NCI-H128 (cell line): Measurements from ENCODE around the gene ANGEL2.

ENCODE experiments used
- DNase-seq: peaks from one replicate; lab custom pipeline; 2025; ENCODE audit not compliant: unreplicated experiment; lab: John Stamatoyannopoulos, UW

ANGEL2 gene

DNA sequence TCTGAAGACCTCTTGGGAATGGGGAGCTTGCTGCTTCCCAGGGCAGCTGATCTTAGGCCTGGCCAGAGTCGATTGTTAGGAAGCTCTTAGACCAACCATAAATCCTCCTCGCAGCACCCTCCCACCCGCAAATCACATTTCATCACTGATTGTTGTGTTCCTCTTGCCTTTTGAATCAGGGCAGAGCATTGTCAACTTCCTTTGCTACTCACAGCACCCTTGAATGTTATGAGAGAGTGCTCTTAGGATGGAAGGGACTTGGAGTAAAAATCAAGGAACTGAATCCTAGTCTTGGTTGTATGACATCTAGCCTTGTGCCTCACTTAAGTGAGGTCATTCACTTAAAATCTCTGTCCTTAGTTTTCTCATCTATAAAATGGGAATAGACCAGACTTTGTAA, 62.3 kb downstream of the ANGEL2 start:
- no peak for DNase-seq

DNA sequence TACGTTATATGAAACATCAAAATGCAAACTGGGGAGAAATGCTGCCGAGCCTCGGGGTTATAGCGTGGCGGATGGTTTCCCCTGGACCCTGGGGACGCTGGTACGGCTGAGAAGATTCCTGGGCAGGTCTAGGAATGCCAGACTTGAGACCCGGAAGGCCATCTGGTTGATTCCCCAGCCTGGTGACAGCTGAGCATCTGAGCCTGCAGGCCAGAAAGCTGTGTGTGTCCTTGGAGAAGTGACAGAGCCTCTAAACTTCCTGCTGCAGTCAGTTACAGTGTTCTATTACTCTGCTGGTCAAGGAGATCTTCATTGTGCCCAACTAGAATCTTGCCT, 63.1 kb downstream of the ANGEL2 start:
- no peak for DNase-seq

DNA sequence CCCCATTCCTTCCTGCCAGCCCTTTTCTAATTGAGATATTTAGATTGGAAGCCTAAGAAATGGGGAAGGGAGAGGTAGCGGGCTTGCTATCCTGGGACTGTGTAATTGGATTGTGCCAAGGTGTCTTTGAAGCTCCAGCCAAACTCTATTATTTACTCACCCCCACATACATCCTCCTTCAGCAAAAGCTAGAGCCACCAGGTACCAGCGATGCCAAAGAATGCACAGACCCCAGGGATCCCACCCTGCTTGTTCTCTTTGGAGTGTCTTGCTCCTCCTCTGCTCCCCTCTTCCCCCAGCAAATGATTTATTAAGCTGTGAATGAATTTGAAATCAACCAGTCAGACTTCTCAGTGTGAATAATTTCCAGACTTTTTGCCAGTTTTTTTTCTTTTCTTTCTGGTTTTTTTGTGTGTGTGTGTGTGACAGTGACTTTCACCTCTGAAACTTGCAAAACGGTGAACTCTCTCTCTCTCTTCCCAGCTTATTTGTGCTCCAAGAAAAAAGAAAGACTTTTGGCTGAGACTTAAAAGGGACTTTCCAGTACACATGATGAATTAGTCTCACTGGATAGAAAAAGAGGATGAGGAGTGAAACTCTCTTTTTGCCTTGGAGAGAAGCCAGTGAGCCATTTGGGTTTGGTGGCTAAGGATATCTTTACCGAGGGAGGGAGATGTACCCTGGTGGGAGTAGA, 63.6 kb downstream of the ANGEL2 start:
- DNase-seq: no peak

DNA sequence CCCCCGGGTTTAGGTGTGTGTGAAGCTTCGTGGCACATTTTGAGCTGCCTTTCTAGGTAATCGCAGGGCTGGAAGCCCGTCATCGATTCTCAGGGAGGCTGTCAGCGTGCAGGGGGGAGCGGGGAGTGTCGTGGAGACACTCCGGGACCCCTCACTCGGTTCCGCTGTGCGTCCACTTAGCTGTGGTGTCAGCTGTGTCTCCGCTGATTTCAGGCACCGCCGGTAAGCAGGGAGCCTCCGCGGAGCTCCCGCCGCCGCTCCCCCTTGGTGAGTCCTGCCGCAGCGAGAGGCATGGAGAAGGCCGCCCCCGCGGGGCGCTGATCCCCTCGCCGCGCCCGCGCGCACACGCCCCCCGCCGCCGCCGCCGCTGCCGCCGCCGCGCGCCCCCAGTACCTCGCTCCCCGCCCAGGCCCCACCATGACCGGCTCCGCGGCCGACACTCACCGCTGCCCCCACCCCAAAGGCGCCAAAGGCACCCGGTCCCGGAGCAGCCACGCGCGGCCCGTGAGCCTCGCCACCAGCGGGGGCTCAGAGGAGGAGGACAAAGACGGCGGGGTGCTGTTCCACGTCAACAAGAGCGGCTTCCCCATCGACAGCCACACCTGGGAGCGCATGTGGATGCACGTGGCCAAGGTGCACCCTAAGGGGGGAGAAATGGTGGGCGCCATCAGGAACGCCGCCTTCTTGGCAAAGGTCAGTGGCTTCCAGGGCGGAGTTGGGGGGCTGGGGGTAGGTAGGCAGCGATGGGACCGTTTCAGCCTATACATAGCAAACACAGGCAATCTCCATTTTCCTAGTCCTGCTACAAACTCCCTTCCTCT, 64.3 kb downstream of the ANGEL2 start:
- no peak for DNase-seq

DNA sequence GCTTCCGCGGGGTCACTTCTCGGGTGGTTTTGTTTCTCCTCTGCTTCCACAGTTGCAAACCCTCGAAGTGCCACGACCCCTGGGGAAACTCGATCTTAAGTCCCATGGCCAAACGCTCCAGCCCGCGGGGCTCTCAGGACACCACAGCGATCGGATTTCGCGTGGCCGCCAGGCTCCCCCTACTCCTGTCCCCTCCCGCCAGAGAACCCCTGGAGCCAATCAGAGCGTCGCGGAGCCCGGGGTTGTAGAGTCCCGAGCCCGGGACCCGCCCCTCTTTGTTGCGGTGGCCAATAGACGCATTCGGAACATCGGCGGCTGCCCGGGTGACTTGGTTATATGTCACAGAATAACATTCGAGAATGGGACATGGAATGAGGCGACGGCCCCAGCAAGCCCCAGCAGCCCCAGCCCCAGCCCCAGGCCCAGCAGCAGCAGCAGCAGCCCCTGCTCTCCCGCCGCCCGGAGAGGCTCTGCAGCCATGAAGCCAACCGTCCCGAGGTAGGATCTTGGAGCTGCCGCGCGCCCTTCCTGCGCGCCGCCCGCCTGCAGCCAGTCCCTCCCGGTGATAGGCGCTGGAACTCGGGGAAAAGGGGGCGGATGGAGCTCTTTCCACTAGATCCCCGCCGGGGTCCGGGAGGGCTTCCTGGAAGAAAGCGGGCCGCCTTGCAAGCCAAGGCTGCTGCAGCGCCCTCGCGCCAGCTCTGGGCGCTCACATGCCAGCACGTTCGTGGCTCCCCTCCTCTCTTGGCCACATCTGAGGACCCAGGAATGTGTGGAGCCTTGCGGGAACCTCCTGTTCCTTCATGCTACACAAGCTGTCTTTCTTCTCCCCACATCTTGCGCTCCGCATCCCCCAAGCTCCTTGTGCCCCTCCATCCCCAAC, 65.2 kb downstream of the ANGEL2 start, which contains the start of gene VASH2:
TSS of gene VASH2 (plus strand) at position 299 of the 883 bp plus-strand sequence. CDS start 1,002 bp downstream, outside the sequence.
- peak; percentile 89 for DNase-seq

DNA sequence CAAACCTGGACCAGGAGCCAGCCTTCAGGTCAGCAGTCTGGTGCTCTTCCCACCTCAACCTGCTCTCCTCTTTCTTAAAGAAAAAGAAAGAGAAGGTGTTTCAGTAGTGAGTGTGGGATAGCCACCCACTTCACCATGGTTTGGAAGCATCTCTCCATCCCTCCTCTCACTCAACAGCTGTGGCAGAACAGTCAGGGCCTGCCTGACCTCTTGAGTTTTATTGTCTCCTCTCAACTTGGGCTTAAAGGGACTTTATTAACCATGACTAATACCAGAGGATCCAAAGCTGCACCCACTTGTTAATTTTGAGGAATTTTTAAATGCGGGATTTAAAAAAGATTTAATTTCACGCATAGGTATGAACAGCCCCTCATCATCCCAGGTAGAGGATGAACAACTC, 65.9 kb downstream of the ANGEL2 start:
- no peak for DNase-seq

DNA sequence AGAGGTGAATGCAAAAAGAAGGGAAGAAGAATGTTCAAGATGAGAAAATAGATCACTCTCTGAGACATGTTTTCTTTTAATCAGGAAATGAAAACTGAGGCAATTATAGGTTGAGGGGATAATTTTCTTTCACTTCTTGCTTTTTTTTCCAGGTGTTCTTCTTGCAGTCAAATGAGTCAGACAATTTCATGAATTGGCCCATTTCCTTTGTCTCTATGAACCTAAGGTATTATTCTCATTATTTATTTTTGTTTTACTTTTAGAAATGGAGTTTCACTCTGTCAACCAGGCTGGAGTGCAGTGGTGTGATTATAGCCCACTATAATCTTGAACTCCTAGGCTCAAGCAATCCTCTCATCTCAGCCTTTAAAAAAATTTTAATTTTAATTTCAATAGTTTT, 68.8 kb downstream of the ANGEL2 start:
- DNase-seq: no peak

DNA sequence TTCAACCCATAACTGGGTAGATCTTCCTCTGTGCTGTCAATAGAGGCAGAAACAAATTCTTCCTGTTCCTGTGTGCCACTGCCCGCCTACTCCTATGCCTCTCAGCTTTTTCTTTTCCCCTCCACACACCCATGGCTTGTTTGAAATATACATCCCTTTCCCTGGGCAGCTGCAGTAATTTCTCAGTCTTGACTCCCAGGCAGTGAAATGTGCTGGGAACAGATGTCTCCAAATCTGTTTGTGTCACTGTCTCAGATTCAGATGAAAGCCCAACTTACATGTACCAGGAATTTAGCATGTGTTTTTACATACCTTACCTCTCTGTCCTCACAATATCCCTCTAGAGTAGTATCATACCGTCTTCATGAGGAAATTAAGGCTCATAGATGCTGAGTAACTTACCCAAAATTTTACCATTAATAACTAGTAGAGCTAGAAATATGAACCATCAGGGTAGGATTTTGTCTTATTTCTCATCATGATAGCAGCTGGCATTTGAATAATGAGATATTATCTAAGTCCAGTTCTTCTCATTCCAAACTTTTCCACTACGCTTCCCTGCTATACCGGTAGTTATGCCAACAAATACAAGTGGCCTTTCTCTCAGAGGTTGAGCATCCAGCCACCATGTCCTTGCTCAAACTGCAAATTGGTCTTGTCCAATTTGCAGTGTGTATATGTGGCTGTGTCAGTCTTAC, 70.1 kb downstream of the ANGEL2 start:
- DNase-seq: no peak

DNA sequence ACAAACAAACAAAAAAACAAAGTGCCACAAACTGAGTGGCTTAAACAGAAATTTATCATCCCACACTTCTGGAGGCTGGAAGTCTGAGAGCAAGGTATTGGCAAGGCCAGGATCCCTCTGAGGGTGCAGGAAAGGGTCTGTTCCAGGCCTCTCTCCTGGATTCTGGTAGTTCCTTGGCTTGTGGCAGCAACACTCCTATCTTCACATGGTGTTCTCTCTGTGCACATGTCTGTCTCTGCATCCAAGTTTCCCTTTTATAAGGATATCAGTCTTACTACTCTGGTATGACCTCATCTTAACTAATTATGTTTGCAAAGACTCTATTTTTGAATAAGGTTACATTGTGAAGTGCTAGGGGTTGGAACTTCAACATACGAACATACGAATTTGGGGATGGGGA, 70.6 kb downstream of the ANGEL2 start:
- no peak for DNase-seq

DNA sequence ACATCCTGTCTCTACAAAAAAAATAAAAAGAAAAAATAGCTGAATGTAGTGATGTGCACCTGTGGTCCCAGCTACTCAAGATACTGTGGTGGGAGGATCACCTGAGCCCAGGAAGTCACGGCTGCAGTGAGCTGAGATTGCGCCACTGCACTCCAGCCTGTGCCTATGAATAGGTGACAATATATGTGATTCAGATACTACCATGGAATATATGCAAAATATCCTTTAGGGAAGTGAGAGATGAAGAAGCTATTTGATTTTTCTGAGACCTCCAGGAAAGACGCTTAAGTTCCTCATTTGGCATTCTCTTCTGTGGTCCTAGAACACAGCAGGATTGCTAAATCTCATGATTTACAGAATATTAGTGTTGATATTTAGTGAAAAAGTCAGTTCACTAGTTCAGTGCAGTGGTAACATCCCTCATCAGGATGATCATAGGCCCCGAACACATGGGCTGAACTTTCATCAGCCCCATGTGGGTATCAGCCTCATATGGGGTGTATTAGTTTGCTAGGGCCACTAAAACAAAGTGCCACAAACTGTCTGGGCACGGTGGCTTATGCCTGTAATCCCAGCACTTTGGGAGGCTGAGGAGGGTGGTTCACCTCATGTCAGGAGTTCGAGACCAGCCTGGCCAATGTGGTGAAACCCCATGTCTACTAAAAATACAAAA, 71.3 kb downstream of the ANGEL2 start:
- DNase-seq: no peak

DNA sequence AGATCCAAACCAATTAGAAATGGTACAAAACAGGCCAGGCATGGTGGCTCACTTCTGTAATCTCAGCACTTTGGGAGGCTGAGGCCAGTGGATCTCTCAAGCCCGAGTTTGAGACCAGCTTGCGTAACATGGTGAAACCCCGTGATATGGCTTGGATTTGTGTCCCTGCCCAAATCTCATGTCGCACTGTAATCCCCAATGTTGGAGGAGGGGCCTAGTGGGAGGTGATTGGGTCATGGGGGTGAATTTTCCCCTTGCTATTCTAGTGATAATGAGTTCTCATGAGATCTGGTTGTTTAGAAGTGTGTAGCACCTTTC, 72.3 kb downstream of the ANGEL2 start:
- DNase-seq: no peak

DNA sequence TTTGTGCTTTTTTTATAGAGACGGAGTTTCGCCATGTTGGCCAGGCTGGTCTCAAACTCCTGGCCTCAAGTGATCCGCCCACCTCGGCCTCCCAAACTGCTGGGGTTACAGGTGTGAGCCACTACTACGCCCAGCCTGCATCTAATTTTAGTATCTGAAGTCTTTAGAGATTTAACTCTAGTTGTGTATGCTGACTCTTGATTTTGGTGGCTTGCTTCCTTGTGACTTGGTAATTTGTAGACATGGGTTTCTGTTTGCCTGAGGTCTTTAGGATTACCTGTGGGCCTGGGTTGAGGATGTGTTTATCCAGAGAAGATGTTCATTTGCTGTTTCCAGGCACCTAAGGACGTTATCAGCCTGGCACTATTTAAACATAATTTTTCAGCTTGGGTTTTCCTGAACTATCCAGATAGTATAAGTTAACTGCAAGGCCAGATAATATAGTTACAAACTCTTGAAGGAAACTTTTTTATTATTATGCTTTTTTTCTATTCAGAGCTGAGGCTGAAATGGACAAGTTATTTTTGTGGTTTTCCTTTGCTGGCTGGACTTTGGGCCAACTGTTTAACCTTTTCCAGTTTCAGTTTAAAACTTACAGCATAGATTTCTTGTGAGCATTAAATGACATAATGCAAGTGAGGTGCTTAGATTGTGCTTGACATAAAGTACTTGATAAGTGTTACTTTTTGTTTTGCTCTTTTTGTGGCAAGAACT, 72.8 kb downstream of the ANGEL2 start:
- DNase-seq: no peak
